OCI-LY1 (cell line): ENCODE results near the gene DNASE1L2.

Source experiments
- EZH2 ChIP-seq: fragments of 200-600 bp; sonication (generic), shearing (Covaris generic); IDR thresholded peaks from 2 replicates; pipeline ENCODE4 v1.8.0; 2017; ENCODE audit warnings: borderline replicate concordance, mixed run types, mild to moderate bottlenecking, antibody characterized with exemption, low read length, moderate library complexity, mixed read lengths
- TF ChIP-seq, protein P1 (sequence below): fragments of 200-600 bp; sonication (generic), shearing (Covaris generic); IDR thresholded peaks from 2 replicates; pipeline ENCODE4 v1.5.1; 2017; ENCODE audit warnings: mild to moderate bottlenecking, antibody characterized with exemption, low read length, moderate library complexity, mixed read lengths

DNA sequence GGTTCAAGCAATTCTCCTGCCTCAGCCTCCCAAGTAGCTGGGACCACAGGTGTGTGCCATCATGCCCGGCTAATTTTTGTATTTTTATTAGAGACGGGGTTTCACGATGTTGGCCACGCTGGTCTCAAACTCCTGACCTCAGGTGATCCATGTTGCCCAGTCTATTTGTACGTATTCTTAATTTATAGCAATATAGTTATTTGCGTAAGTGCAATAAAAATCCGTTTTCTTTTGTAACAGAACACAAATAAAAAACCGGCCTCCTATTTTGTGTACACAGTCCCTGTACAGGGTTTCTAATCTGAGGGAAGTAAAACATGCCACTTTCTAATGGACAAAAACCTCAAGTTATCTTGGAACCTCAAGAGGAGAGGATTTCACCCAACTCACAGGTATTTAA, 24.0 kb downstream of the DNASE1L2 start:
- TF ChIP-seq, protein P1, sequence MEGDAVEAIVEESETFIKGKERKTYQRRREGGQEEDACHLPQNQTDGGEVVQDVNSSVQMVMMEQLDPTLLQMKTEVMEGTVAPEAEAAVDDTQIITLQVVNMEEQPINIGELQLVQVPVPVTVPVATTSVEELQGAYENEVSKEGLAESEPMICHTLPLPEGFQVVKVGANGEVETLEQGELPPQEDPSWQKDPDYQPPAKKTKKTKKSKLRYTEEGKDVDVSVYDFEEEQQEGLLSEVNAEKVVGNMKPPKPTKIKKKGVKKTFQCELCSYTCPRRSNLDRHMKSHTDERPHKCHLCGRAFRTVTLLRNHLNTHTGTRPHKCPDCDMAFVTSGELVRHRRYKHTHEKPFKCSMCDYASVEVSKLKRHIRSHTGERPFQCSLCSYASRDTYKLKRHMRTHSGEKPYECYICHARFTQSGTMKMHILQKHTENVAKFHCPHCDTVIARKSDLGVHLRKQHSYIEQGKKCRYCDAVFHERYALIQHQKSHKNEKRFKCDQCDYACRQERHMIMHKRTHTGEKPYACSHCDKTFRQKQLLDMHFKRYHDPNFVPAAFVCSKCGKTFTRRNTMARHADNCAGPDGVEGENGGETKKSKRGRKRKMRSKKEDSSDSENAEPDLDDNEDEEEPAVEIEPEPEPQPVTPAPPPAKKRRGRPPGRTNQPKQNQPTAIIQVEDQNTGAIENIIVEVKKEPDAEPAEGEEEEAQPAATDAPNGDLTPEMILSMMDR: no peak
- TF ChIP-seq EZH2: no peak
